Middle frontal gyrus (tissue), 1 donor: Measurements from ENCODE around the gene SLC7A4.
"Not testable (repeated sequence)": the region's sequence is repeated elsewhere in the genome, so short reads cannot be mapped to it uniquely, and the experiment has no call there.

Source experiments
- DNase-seq: peaks from one replicate; pipeline ENCODE4 v3.0.0-alpha.2; 2015; ENCODE audit warnings: low spot score; ENCODE audit errors: extremely low spot score

Gene SLC7A4

GRCh38 chr22:21064917-21065864 is 32.8 kb upstream of the SLC7A4 start:
- DNase-seq = no peak

GRCh38 chr22:21064425-21064824 is 32.1 kb upstream of the SLC7A4 start:
- DNase-seq = not testable (repeated sequence)

GRCh38 chr22:21061660-21062321 is 29.4 kb upstream of the SLC7A4 start:
- not testable (repeated sequence) for DNase-seq

- not testable (repeated sequence) for DNase-seq
These were observed 28.0 kb upstream of the SLC7A4 start for GRCh38 chr22:21060363-21060762.

- no peak for DNase-seq
These were observed 23.5 kb upstream of the SLC7A4 start for GRCh38 chr22:21055880-21056319.

- DNase-seq = no peak
These were observed 23.1 kb upstream of the SLC7A4 start for GRCh38 chr22:21055564-21055834.

- no peak for DNase-seq
These were observed 22.6 kb upstream of the SLC7A4 start for GRCh38 chr22:21054714-21055563.

GRCh38 chr22:21054046-21054713 is 21.8 kb upstream of the SLC7A4 start:
- no peak for DNase-seq

GRCh38 chr22:21052715-21053459 is 20.5 kb upstream of the SLC7A4 start:
- no peak for DNase-seq

- no peak for DNase-seq
These were observed 19.6 kb upstream of the SLC7A4 start for GRCh38 chr22:21051831-21052400.

- no peak for DNase-seq
These were observed 18.9 kb upstream of the SLC7A4 start for GRCh38 chr22:21051145-21051830.

GRCh38 chr22:21048965-21049364 is 16.6 kb upstream of the SLC7A4 start:
- not testable (repeated sequence) for DNase-seq

- DNase-seq = not testable (repeated sequence)
These were observed 16.1 kb upstream of the SLC7A4 start for GRCh38 chr22:21048448-21048847.

GRCh38 chr22:21047730-21048129 is 15.4 kb upstream of the SLC7A4 start:
- no peak for DNase-seq

GRCh38 chr22:21047035-21047661 is 14.8 kb upstream of the SLC7A4 start:
- DNase-seq = no peak

- peak; percentile 83 for DNase-seq
These were observed 13.4 kb upstream of the SLC7A4 start, which contains the start of gene LRRC74B for GRCh38 chr22:21045585-21046294. Gene LRRC74B (plus strand): TSS chr22:21045946. CDS start chr22:21045987, 41 bp downstream.

- DNase-seq = no peak
These were observed 12.7 kb upstream of the SLC7A4 start for GRCh38 chr22:21044931-21045584.
